Liver (tissue), 3 donors: ENCODE results near the gene IWS1.

Experiments used
- EGR1 ChIP-seq, 2 donors: IDR thresholded peaks; 2 replicates each; pipeline ENCODE4 v1.6.1; 2016 to 2018; ENCODE audit warnings: antibody characterized with exemption in 2 of 2, low read depth in 2 of 2
- FOXA1 ChIP-seq: IDR thresholded peaks from 2 replicates; pipeline ENCODE4 v1.6.1; 2016; ENCODE audit warnings: antibody characterized with exemption
- GABPA ChIP-seq, 2 donors: IDR thresholded peaks in 1 of 2; conservative IDR thresholded peaks in 1 of 2; 2 replicates each; pipeline ENCODE4 v1.6.1; 2016; ENCODE audit warnings: antibody characterized with exemption in 2 of 2, mild to moderate bottlenecking in 1 of 2, moderate library complexity in 1 of 2
- JUND ChIP-seq, 2 donors: IDR thresholded peaks; 2 replicates each; pipeline ENCODE4 v1.6.1; 2016; ENCODE audit warnings: antibody characterized with exemption in 2 of 2
- NR2F2 ChIP-seq: IDR thresholded peaks from 2 replicates; pipeline ENCODE4 v1.6.1; 2016; ENCODE audit warnings: antibody characterized with exemption
- RAD21 ChIP-seq, 2 donors: IDR thresholded peaks; 2 replicates each; pipeline ENCODE4 v1.6.1; 2016; ENCODE audit warnings: antibody characterized with exemption in 2 of 2, mild to moderate bottlenecking in 2 of 2
- SP1 ChIP-seq: IDR thresholded peaks from 2 replicates; pipeline ENCODE4 v1.6.1; 2018; ENCODE audit warnings: antibody characterized with exemption, mild to moderate bottlenecking
- TAF1 ChIP-seq: conservative IDR thresholded peaks from 2 replicates; pipeline ENCODE4 v1.6.1; 2016; ENCODE audit warnings: antibody characterized with exemption, mild to moderate bottlenecking
- YY1 ChIP-seq: IDR thresholded peaks from 2 replicates; pipeline ENCODE4 v1.6.1; 2016; ENCODE audit warnings: antibody characterized with exemption, mild to moderate bottlenecking
- TF ChIP-seq, protein P1 (sequence below): fragments of 150-350 bp; IDR thresholded peaks from 2 replicates; pipeline ENCODE4 v1.5.1; 2017; ENCODE audit warnings: improper control_type of control experiment, low read depth, low read length; ENCODE audit not compliant: missing input control
- TF ChIP-seq, protein P2 (sequence below): IDR thresholded peaks from 2 replicates; pipeline ENCODE4 v1.6.1; 2016; ENCODE audit warnings: antibody characterized with exemption
- TF ChIP-seq, protein P3 (sequence below): IDR thresholded peaks from 2 replicates; pipeline ENCODE4 v1.6.1; 2016; ENCODE audit warnings: antibody characterized with exemption
- TF ChIP-seq, protein P4 (sequence below): IDR thresholded peaks from 2 replicates; pipeline ENCODE4 v1.6.1; 2016; ENCODE audit warnings: antibody characterized with exemption, mild to moderate bottlenecking
- TF ChIP-seq, protein P5 (sequence below): IDR thresholded peaks from 2 replicates; pipeline ENCODE4 v1.6.1; 2016; ENCODE audit warnings: antibody characterized with exemption
- donor health status: healthy.
- donor health status: healthy.

DNA sequence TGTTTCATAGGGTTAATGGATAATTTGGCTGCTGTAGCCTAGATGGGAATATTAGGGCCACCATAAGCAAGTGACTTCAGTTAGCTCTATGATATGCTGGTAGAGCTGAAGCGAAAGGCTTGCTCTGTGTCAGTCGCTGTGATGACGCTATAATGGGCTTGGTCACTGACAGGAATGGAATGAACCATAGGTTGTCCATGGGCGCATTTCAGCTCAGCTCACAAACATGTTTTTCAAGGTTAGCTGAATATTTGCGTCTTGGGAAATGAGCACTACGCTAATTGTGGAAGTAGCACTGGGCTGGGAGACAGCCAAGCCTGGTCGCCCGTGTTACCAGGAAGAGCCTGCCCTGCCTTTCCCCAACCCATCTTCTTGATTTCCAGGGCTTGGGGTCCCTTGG lies 6.0 kb upstream of the IWS1 start:
- TF ChIP-seq, protein P1, sequence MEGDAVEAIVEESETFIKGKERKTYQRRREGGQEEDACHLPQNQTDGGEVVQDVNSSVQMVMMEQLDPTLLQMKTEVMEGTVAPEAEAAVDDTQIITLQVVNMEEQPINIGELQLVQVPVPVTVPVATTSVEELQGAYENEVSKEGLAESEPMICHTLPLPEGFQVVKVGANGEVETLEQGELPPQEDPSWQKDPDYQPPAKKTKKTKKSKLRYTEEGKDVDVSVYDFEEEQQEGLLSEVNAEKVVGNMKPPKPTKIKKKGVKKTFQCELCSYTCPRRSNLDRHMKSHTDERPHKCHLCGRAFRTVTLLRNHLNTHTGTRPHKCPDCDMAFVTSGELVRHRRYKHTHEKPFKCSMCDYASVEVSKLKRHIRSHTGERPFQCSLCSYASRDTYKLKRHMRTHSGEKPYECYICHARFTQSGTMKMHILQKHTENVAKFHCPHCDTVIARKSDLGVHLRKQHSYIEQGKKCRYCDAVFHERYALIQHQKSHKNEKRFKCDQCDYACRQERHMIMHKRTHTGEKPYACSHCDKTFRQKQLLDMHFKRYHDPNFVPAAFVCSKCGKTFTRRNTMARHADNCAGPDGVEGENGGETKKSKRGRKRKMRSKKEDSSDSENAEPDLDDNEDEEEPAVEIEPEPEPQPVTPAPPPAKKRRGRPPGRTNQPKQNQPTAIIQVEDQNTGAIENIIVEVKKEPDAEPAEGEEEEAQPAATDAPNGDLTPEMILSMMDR, result no peak
- TF ChIP-seq GABPA (IDR thresholded peaks at IDR 0.05 in 1 of 2, conservative IDR thresholded peaks at IDR 0.05 in 1 of 2) (no peak), YY1 (no peak), SP1 (no peak), TAF1 (no peak), RAD21 (IDR thresholded peaks at IDR 0.05) (no peak), JUND (IDR thresholded peaks at IDR 0.05) (no peak), FOXA1 (no peak), EGR1 (IDR thresholded peaks at IDR 0.05; ENCODE audit: low read depth in 2 of 2) (no peak), NR2F2 (no peak)
- TF ChIP-seq, protein P2, sequence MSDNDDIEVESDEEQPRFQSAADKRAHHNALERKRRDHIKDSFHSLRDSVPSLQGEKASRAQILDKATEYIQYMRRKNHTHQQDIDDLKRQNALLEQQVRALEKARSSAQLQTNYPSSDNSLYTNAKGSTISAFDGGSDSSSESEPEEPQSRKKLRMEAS, result no peak
- TF ChIP-seq, protein P3, sequence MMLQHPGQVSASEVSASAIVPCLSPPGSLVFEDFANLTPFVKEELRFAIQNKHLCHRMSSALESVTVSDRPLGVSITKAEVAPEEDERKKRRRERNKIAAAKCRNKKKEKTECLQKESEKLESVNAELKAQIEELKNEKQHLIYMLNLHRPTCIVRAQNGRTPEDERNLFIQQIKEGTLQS, result no peak
- TF ChIP-seq, protein P4, sequence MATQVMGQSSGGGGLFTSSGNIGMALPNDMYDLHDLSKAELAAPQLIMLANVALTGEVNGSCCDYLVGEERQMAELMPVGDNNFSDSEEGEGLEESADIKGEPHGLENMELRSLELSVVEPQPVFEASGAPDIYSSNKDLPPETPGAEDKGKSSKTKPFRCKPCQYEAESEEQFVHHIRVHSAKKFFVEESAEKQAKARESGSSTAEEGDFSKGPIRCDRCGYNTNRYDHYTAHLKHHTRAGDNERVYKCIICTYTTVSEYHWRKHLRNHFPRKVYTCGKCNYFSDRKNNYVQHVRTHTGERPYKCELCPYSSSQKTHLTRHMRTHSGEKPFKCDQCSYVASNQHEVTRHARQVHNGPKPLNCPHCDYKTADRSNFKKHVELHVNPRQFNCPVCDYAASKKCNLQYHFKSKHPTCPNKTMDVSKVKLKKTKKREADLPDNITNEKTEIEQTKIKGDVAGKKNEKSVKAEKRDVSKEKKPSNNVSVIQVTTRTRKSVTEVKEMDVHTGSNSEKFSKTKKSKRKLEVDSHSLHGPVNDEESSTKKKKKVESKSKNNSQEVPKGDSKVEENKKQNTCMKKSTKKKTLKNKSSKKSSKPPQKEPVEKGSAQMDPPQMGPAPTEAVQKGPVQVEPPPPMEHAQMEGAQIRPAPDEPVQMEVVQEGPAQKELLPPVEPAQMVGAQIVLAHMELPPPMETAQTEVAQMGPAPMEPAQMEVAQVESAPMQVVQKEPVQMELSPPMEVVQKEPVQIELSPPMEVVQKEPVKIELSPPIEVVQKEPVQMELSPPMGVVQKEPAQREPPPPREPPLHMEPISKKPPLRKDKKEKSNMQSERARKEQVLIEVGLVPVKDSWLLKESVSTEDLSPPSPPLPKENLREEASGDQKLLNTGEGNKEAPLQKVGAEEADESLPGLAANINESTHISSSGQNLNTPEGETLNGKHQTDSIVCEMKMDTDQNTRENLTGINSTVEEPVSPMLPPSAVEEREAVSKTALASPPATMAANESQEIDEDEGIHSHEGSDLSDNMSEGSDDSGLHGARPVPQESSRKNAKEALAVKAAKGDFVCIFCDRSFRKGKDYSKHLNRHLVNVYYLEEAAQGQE, result no peak
- TF ChIP-seq, protein P5, sequence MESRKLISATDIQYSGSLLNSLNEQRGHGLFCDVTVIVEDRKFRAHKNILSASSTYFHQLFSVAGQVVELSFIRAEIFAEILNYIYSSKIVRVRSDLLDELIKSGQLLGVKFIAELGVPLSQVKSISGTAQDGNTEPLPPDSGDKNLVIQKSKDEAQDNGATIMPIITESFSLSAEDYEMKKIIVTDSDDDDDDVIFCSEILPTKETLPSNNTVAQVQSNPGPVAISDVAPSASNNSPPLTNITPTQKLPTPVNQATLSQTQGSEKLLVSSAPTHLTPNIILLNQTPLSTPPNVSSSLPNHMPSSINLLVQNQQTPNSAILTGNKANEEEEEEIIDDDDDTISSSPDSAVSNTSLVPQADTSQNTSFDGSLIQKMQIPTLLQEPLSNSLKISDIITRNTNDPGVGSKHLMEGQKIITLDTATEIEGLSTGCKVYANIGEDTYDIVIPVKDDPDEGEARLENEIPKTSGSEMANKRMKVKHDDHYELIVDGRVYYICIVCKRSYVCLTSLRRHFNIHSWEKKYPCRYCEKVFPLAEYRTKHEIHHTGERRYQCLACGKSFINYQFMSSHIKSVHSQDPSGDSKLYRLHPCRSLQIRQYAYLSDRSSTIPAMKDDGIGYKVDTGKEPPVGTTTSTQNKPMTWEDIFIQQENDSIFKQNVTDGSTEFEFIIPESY, result no peak
